WTC11 (cell line): ENCODE measurements around the gene NOP9. TPM values are rescaled to one million over a fixed set of nuclear protein-coding genes. Genes with fewer than 3 reads are reported as not detected.
A peak's percentile ranks its signal among the peaks of the same experiment; 100 is the strongest.

ENCODE experiments used
- ATAC-seq: fragments of 200-7000 bp; cut with Tn5 transposase; 2 replicates; pipeline ENCODE4 v1.10.0; 2021; ENCODE audit warnings: mild to moderate bottlenecking, moderate library complexity
- CTCF ChIA-PET: fragments of 300-600 bp; sonication (Branson Sonifier 250); formaldehyde crosslinking; loops from one replicate; lab custom pipeline; 2021; ENCODE audit warnings: antibody characterized with exemption; lab: Charles Lee
- POLR2A ChIA-PET: fragments of 350-600 bp; sonication (Branson Sonifier 250); formaldehyde crosslinking; loops from one replicate; lab custom pipeline; 2021; ENCODE audit warnings: antibody characterized with exemption; lab: Charles Lee
- DNase-seq: peaks from one replicate; pipeline ENCODE4 v3.0.0; 2021; ENCODE audit warnings: low spot score
- H3K27ac Mint-ChIP-seq: 2 replicates; pipeline ENCODE4 v1.8.0; 2021; ENCODE audit warnings: mixed read lengths
- H3K27me3 Mint-ChIP-seq: 2 replicates; pipeline ENCODE4 v1.8.0; 2021; ENCODE audit warnings: low read depth, mild to moderate bottlenecking, moderate library complexity, mixed read lengths
- H3K36me3 Mint-ChIP-seq: 2 replicates; pipeline ENCODE4 v1.8.0; 2021; ENCODE audit warnings: mixed read lengths
- H3K4me1 Mint-ChIP-seq: 2 replicates; pipeline ENCODE4 v1.8.0; 2022; ENCODE audit warnings: mixed read lengths
- H3K4me3 Mint-ChIP-seq: 2 replicates; pipeline ENCODE4 v1.8.0; 2021; ENCODE audit warnings: mild to moderate bottlenecking, moderate library complexity, mixed read lengths
- H3K9me3 Mint-ChIP-seq: 2 replicates; pipeline ENCODE4 v1.8.0; 2021; ENCODE audit warnings: mixed read lengths
- ATF1 ChIP-seq: sonication (generic); formaldehyde crosslinking; IDR thresholded peaks from 2 replicates; pipeline ENCODE4 v1.8.1; 2023; ENCODE audit warnings: mild to moderate bottlenecking, moderate library complexity, missing genetic modification reagents
- EMX1 ChIP-seq: fragments of 250-450 bp; sonication (Bioruptor Pico); IDR thresholded peaks from 2 replicates; pipeline ENCODE4 v1.8.0; 2021; ENCODE audit warnings: mild to moderate bottlenecking
- IRF2 ChIP-seq: sonication (generic); formaldehyde crosslinking; IDR thresholded peaks from 2 replicates; pipeline ENCODE4 v1.8.0; 2022; ENCODE audit warnings: low read depth, missing genetic modification reagents, borderline replicate concordance
- SMAD3 ChIP-seq: sonication (generic); formaldehyde crosslinking; IDR thresholded peaks from 2 replicates; pipeline ENCODE4 v1.8.0; 2022; ENCODE audit warnings: missing genetic modification reagents, mild to moderate bottlenecking, borderline replicate concordance
- SOX15 ChIP-seq: fragments of 250-450 bp; sonication (Bioruptor Pico); IDR thresholded peaks from 2 replicates; pipeline ENCODE4 v1.9.0; 2021; ENCODE audit warnings: mild to moderate bottlenecking
- TCF7 ChIP-seq: sonication (generic); formaldehyde crosslinking; IDR thresholded peaks from 2 replicates; pipeline ENCODE4 v1.8.0; 2022; ENCODE audit warnings: mild to moderate bottlenecking, low read depth, missing genetic modification reagents, moderate library complexity
- ZNF121 ChIP-seq: sonication (generic); formaldehyde crosslinking; IDR thresholded peaks from 2 replicates; pipeline ENCODE4 v1.8.0; 2023; ENCODE audit warnings: missing genetic modification reagents
- ZNF263 ChIP-seq: sonication (generic); formaldehyde crosslinking; IDR thresholded peaks from 2 replicates; pipeline ENCODE4 v1.8.1; 2022; ENCODE audit warnings: low read depth, mild to moderate bottlenecking, moderate library complexity, missing genetic modification reagents
- ZNF423 ChIP-seq: fragments of 250-450 bp; sonication (Bioruptor Pico); IDR thresholded peaks from 2 replicates; pipeline ENCODE4 v2.1.2; 2022; ENCODE audit warnings: mild to moderate bottlenecking, moderate library complexity
- ZNF671 ChIP-seq: fragments of 250-450 bp; sonication (Bioruptor Pico); IDR thresholded peaks from 2 replicates; pipeline ENCODE4 v1.8.0; 2021; ENCODE audit warnings: mild to moderate bottlenecking
- total RNA-seq: library from RNA; stranded (reverse); gene quantifications from 3 replicates; pipeline ENCODE4 v1.2.3, GENCODE V29; 2021
- TF ChIP-seq, protein P1 (sequence below): fragments of 200-600 bp; IDR thresholded peaks from 2 replicates; pipeline ENCODE4 v1.8.0; 2022; ENCODE audit warnings: antibody characterized with exemption
- TF ChIP-seq, protein P2 (sequence below): sonication (generic); formaldehyde crosslinking; IDR thresholded peaks from 2 replicates; pipeline ENCODE4 v1.8.0; 2022; ENCODE audit warnings: mild to moderate bottlenecking, missing genetic modification reagents
- TF ChIP-seq, protein P3 (sequence below): sonication (generic); formaldehyde crosslinking; IDR thresholded peaks from 2 replicates; pipeline ENCODE4 v1.8.0; 2023; ENCODE audit warnings: mild to moderate bottlenecking, missing genetic modification reagents
- TF ChIP-seq, protein P4 (sequence below): sonication (generic); formaldehyde crosslinking; IDR thresholded peaks from 2 replicates; pipeline ENCODE4 v1.8.0; 2022; ENCODE audit warnings: mild to moderate bottlenecking, missing genetic modification reagents
- TF ChIP-seq, protein P5 (sequence below): sonication (generic); formaldehyde crosslinking; IDR thresholded peaks from 2 replicates; pipeline ENCODE4 v1.8.1; 2023; ENCODE audit warnings: mild to moderate bottlenecking, missing genetic modification reagents
- TF ChIP-seq, protein P6 (sequence below): fragments of 250-450 bp; sonication (Bioruptor Pico); IDR thresholded peaks from 2 replicates; pipeline ENCODE4 v1.8.0; 2021; ENCODE audit warnings: mild to moderate bottlenecking
- TF ChIP-seq, protein P7 (sequence below): sonication (generic); formaldehyde crosslinking; IDR thresholded peaks from 2 replicates; pipeline ENCODE4 v1.8.1; 2022; ENCODE audit warnings: mild to moderate bottlenecking, missing genetic modification reagents, moderate library complexity, borderline replicate concordance
- TF ChIP-seq, protein P8 (sequence below): sonication (generic); formaldehyde crosslinking; IDR thresholded peaks from 2 replicates; pipeline ENCODE4 v1.8.1; 2022; ENCODE audit warnings: low read depth, mild to moderate bottlenecking, moderate library complexity, missing genetic modification reagents, borderline replicate concordance

The NOP9 gene
- total RNA-seq, 1 experiment from 2014 or later = 44.4 TPM

DNA sequence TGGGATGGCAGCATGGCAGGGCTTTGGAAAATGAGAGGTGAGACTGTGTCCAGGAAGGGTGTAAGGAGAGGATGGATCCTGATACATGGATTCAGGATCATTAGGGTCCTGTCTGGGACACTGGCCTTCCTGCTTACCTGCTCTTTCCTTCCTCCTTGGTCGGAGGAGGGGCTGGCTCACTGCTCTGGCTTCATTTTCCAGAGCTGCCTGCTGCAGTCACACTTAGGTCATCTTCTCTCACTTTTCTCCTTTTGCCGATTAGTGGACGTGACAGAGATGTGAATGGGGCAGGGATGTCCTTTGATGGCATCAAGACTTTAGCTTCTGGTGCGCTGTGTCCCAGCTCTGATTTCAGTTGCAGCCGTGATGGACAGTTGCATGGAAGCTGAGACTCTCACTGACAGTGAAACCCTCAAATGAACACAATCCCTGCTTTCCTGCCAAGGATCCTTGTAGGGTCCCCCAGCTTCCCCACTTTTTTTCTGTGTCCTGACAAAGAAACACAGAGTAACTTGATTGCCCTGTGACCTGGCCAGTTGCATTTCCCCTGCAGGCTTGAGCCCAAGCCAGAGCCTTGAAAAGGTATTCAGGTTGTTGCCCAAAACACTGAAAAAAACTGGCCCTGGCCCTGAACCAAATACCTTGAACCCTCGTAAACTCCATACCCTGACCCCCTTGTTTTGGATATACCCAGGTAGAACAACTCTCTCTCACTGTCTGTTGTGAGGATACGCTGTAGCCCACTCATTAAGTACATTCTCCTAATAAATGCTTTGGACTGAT, 8.9 kb downstream of the NOP9 start:
- H3K27me3 Mint-ChIP-seq = peaks cover 20% of the 10 kb centered on the region
- H3K27ac Mint-ChIP-seq = no peak overlapping the region
- TF ChIP-seq TCF7 (no peak), ZNF263 (no peak), EMX1 (CRISPR knock-in tag) (no peak), SOX15 (no peak)
- TF ChIP-seq, protein P1, sequence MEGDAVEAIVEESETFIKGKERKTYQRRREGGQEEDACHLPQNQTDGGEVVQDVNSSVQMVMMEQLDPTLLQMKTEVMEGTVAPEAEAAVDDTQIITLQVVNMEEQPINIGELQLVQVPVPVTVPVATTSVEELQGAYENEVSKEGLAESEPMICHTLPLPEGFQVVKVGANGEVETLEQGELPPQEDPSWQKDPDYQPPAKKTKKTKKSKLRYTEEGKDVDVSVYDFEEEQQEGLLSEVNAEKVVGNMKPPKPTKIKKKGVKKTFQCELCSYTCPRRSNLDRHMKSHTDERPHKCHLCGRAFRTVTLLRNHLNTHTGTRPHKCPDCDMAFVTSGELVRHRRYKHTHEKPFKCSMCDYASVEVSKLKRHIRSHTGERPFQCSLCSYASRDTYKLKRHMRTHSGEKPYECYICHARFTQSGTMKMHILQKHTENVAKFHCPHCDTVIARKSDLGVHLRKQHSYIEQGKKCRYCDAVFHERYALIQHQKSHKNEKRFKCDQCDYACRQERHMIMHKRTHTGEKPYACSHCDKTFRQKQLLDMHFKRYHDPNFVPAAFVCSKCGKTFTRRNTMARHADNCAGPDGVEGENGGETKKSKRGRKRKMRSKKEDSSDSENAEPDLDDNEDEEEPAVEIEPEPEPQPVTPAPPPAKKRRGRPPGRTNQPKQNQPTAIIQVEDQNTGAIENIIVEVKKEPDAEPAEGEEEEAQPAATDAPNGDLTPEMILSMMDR = no peak; the same call in 1 of the 2 replicates
- TF ChIP-seq, protein P2, sequence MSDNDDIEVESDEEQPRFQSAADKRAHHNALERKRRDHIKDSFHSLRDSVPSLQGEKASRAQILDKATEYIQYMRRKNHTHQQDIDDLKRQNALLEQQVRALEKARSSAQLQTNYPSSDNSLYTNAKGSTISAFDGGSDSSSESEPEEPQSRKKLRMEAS (CRISPR knock-in tag) = 0 out of 2 replicates have a peak, but pooled peaks have one; percentile 18
- TF ChIP-seq, protein P3, sequence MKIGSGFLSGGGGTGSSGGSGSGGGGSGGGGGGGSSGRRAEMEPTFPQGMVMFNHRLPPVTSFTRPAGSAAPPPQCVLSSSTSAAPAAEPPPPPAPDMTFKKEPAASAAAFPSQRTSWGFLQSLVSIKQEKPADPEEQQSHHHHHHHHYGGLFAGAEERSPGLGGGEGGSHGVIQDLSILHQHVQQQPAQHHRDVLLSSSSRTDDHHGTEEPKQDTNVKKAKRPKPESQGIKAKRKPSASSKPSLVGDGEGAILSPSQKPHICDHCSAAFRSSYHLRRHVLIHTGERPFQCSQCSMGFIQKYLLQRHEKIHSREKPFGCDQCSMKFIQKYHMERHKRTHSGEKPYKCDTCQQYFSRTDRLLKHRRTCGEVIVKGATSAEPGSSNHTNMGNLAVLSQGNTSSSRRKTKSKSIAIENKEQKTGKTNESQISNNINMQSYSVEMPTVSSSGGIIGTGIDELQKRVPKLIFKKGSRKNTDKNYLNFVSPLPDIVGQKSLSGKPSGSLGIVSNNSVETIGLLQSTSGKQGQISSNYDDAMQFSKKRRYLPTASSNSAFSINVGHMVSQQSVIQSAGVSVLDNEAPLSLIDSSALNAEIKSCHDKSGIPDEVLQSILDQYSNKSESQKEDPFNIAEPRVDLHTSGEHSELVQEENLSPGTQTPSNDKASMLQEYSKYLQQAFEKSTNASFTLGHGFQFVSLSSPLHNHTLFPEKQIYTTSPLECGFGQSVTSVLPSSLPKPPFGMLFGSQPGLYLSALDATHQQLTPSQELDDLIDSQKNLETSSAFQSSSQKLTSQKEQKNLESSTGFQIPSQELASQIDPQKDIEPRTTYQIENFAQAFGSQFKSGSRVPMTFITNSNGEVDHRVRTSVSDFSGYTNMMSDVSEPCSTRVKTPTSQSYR (CRISPR knock-in tag) = no peak
- TF ChIP-seq, protein P4, sequence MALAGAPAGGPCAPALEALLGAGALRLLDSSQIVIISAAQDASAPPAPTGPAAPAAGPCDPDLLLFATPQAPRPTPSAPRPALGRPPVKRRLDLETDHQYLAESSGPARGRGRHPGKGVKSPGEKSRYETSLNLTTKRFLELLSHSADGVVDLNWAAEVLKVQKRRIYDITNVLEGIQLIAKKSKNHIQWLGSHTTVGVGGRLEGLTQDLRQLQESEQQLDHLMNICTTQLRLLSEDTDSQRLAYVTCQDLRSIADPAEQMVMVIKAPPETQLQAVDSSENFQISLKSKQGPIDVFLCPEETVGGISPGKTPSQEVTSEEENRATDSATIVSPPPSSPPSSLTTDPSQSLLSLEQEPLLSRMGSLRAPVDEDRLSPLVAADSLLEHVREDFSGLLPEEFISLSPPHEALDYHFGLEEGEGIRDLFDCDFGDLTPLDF = no peak
- no peaks in the 10 kb centered on the region for H3K9me3 Mint-ChIP-seq
- peaks cover 36% of the 10 kb centered on the region for H3K36me3 Mint-ChIP-seq
- H3K4me3 Mint-ChIP-seq = no peak overlapping the region
- ChIA-PET CTCF (interaction anchor here (0.7 to 6.8 kb wide), 58 partner anchors 8 to 250 kb away, joined by 3 to 97 read pairs (median 4); partner anchors contain the start of genes ADCY4, CBLN3, CHMP4A and DCAF11), POLR2A (interaction anchor here (0.5 to 1.7 kb wide), 3 partner anchors 9 to 67 kb away, joined by 3 to 8 read pairs (median 8); partner anchors contain the start of genes DHRS1, NOP9 and TINF2)
- ATAC-seq (no peak), DNase-seq (no peak)
- peaks cover 15% of the 10 kb centered on the region for H3K4me1 Mint-ChIP-seq

DNA sequence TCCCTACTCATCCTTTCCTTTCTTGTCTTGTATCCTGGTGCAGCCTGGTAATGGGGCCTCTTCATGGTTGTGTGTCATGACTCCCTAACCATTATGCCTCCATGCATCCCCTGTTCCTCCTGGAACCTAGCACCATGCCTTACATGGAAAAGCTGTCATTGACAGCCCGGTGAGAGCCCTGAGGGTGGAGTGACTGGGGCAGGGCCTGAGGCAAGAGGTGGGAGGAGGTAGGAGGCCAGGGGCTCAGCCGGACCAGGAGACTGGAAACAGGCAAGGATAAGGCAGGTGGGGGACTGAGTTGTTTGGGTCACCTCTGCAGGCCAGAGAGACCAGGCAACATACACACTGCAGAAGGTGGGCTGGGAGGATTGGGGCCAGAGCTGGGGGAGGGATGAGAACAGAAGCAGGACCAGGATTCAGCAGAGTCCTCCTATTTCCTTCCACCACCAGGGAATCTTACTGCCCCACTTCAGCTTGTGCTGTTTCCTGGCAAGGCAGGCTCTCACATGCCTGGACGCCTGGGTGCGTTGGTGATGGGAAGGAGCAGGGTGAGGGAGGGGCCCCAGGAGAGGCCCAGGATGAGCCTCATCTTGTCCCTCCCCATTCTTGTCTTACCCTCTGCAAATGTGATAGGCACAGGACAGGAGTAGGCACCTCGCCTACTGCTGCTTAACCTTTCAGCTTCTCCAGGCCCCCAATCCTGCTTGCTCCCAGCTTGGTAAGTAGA, 10.1 kb downstream of the NOP9 start, which contains the start of gene LTB4R2:
Gene LTB4R2 (plus strand): TSS at position 603 of the 727 bp plus-strand sequence. CDS start 525 bp downstream, outside the sequence.
- Mint-ChIP-seq H3K36me3 (peaks cover 25% of the 10 kb centered on the region), H3K27ac (no peak within 1 kb of the TSS), H3K27me3 (peaks cover 32% of the 10 kb centered on the region), H3K4me1 (peaks cover 15% of the 10 kb centered on the region), H3K9me3 (no peaks in the 10 kb centered on the region), H3K4me3 (peak within 1 kb of the TSS; percentile 41)
- no peak for DNase-seq
- CTCF ChIA-PET = interaction anchor here (1.1 to 6.8 kb wide), 13 partner anchors 10 to 127 kb away, joined by 4 to 97 read pairs (median 10); partner anchors contain the start of genes ADCY4, CBLN3, DHRS1 and KHNYN
- ATAC-seq = no peak
- POLR2A ChIA-PET = interaction anchor here (1.8 to 2.0 kb wide), 2 partner anchors 10 to 67 kb away, joined by 8 read pairs; partner anchors contain the start of genes DHRS1, NOP9 and TINF2
- TF ChIP-seq, protein P5, sequence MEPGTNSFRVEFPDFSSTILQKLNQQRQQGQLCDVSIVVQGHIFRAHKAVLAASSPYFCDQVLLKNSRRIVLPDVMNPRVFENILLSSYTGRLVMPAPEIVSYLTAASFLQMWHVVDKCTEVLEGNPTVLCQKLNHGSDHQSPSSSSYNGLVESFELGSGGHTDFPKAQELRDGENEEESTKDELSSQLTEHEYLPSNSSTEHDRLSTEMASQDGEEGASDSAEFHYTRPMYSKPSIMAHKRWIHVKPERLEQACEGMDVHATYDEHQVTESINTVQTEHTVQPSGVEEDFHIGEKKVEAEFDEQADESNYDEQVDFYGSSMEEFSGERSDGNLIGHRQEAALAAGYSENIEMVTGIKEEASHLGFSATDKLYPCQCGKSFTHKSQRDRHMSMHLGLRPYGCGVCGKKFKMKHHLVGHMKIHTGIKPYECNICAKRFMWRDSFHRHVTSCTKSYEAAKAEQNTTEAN (CRISPR knock-in tag) = no peak
- TF ChIP-seq, protein P6, sequence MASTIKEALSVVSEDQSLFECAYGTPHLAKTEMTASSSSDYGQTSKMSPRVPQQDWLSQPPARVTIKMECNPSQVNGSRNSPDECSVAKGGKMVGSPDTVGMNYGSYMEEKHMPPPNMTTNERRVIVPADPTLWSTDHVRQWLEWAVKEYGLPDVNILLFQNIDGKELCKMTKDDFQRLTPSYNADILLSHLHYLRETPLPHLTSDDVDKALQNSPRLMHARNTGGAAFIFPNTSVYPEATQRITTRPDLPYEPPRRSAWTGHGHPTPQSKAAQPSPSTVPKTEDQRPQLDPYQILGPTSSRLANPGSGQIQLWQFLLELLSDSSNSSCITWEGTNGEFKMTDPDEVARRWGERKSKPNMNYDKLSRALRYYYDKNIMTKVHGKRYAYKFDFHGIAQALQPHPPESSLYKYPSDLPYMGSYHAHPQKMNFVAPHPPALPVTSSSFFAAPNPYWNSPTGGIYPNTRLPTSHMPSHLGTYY (CRISPR knock-in tag) = no peak
- TF ChIP-seq, protein P2 (CRISPR knock-in tag) = no peak
- no peak for TF ChIP-seq ZNF671 (CRISPR knock-in tag)
- TF ChIP-seq, protein P4 = no peak
- TF ChIP-seq, protein P7, sequence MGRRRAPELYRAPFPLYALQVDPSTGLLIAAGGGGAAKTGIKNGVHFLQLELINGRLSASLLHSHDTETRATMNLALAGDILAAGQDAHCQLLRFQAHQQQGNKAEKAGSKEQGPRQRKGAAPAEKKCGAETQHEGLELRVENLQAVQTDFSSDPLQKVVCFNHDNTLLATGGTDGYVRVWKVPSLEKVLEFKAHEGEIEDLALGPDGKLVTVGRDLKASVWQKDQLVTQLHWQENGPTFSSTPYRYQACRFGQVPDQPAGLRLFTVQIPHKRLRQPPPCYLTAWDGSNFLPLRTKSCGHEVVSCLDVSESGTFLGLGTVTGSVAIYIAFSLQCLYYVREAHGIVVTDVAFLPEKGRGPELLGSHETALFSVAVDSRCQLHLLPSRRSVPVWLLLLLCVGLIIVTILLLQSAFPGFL = no peak
- no peak for TF ChIP-seq ZNF423 (CRISPR knock-in tag)
- TF ChIP-seq, protein P8, sequence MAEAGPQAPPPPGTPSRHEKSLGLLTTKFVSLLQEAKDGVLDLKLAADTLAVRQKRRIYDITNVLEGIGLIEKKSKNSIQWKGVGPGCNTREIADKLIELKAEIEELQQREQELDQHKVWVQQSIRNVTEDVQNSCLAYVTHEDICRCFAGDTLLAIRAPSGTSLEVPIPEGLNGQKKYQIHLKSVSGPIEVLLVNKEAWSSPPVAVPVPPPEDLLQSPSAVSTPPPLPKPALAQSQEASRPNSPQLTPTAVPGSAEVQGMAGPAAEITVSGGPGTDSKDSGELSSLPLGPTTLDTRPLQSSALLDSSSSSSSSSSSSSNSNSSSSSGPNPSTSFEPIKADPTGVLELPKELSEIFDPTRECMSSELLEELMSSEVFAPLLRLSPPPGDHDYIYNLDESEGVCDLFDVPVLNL (CRISPR knock-in tag) = no peak
- no peak for TF ChIP-seq SMAD3 (CRISPR knock-in tag)
- no peak for TF ChIP-seq IRF2 (CRISPR knock-in tag)
- TF ChIP-seq ATF1 (CRISPR knock-in tag) = no peak
- no peak for TF ChIP-seq ZNF121
